AG09309 (cell line): ENCODE measurements around the gene MIS18A.
A peak's percentile ranks its signal among the peaks of the same experiment; 100 is the strongest.

Source experiments
- DNase-seq: peaks from one replicate; pipeline ENCODE4 v3.0.0-alpha.2; 2010; ENCODE audit warnings: low read depth
- H3K4me3 ChIP-seq: 2 replicates; pipeline ENCODE4 v1.5.1; 2011; ENCODE audit warnings: mild to moderate bottlenecking, low read depth, low read length, moderate library complexity; ENCODE audit not compliant: control insufficient read depth
- CTCF ChIP-seq: IDR thresholded peaks from 2 replicates; pipeline ENCODE4 v1.5.1; 2011; ENCODE audit warnings: mild to moderate bottlenecking, low read depth, low read length, inconsistent platforms; ENCODE audit not compliant: insufficient read depth, control insufficient read depth; ENCODE audit errors: missing control alignments

MIS18A gene

GRCh38 chr21:32252136-32252535, 26.7 kb downstream of the MIS18A start:
- TF ChIP-seq CTCF: no peak
- H3K4me3 ChIP-seq: no peak overlapping the region
- DNase-seq: no peak

GRCh38 chr21:32249511-32250280, 29.2 kb downstream of the MIS18A start:
- TF ChIP-seq CTCF: no peak
- no peak for DNase-seq
- H3K4me3 ChIP-seq: no peak overlapping the region

- no peak overlapping the region for H3K4me3 ChIP-seq
- TF ChIP-seq CTCF: no peak
- no peak for DNase-seq
These were observed 30.0 kb downstream of the MIS18A start for GRCh38 chr21:32248571-32249461.

GRCh38 chr21:32246571-32247140, 32.2 kb downstream of the MIS18A start:
- no peak for DNase-seq
- no peak overlapping the region for H3K4me3 ChIP-seq
- TF ChIP-seq CTCF: no peak

GRCh38 chr21:32245971-32246370, 32.9 kb downstream of the MIS18A start:
- DNase-seq: no peak
- no peak overlapping the region for H3K4me3 ChIP-seq
- no peak for TF ChIP-seq CTCF

- peak; percentile 16 for DNase-seq
- no peak for TF ChIP-seq CTCF
- H3K4me3 ChIP-seq: no peak overlapping the region
These were observed 37.8 kb downstream of the MIS18A start for GRCh38 chr21:32240851-32241687.
